Esophagus muscularis mucosa (tissue), 3 donors: ENCODE measurements around the gene AUTS2.

Experiments
- CTCF ChIP-seq, 3 experiments: fragments of 200-600 bp in 2 of 3; fragments of 450-650 bp in 1 of 3; sonication (generic) in 2 of 3; IDR thresholded peaks; one replicate each; pipeline ENCODE4 v1.5.1; 2017 to 2019; ENCODE audit warnings: antibody characterized with exemption in 3 of 3, mild to moderate bottlenecking in 2 of 3, moderate library complexity in 1 of 3
- POLR2A ChIP-seq: fragments of 450-650 bp; IDR thresholded peaks from one replicate; pipeline ENCODE4 v1.6.1; 2017; ENCODE audit warnings: antibody characterized with exemption, moderate library complexity, mild to moderate bottlenecking, low read depth
- POLR2AphosphoS5 ChIP-seq, 2 donors: sonication (generic); formaldehyde crosslinking; IDR thresholded peaks; one replicate each; pipeline ENCODE4 v1.6.1; 2017; ENCODE audit warnings: antibody characterized with exemption in 2 of 2

GRCh38 chr7:70263471-70264255 lies 665.4 kb downstream of the AUTS2 start:
- TF ChIP-seq CTCF (IDR thresholded peaks at IDR 0.05) (no peak), POLR2AphosphoS5 (IDR thresholded peaks at IDR 0.05) (no peak), POLR2A (no peak)
